Stimulated activated CD4-positive, alpha-beta T cell treated with anti-CD3 and anti-CD28 coated beads, Interleukin-15, amount 100 ng/mL, for 1 hour (primary cell): ENCODE data around the gene ALOXE3.
A peak's percentile ranks its signal among the peaks of the same experiment; 100 is the strongest.

ENCODE experiments used
- DNase-seq, 2 donors: peaks; one replicate each; pipeline ENCODE4 v3.0.0-alpha.2; 2020; ENCODE audit warnings: low read depth in 1 of 2, low spot score in 1 of 2

Gene ALOXE3

DNA sequence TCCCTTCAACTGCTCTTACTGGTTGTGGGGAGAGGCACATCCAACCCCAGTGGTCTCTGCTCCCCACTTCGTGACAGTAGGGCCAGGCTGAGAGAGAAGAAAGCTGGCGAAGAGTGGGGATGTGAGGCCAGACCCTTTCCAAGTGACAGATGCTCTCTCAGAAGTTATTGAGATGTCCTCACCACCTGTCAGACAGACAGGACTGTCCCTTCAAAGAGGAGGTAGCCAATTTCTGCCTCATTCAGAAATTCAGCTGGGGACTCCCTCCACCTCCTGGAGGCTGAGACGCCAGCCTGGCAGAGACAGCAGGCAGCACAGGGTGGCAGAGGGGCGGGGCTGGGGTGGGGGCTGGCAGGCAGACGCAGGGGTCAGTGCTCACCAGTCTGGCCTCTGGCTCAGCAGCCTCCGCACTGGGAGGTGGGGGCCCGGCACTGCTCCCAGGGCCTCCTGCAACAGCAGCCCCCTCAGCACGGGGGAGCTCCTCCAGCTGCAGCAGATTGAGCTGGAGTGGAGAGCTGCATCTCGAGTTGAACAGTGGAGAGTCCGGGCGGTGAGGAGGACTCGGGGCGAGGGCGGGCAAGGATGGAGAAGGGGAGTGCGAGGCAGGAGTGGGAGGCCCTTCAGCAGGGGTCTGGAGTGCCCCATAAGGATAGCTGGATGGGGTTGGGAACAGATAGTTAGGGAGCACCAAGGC lies 24.7 kb upstream of the ALOXE3 start:
- no peak for DNase-seq

DNA sequence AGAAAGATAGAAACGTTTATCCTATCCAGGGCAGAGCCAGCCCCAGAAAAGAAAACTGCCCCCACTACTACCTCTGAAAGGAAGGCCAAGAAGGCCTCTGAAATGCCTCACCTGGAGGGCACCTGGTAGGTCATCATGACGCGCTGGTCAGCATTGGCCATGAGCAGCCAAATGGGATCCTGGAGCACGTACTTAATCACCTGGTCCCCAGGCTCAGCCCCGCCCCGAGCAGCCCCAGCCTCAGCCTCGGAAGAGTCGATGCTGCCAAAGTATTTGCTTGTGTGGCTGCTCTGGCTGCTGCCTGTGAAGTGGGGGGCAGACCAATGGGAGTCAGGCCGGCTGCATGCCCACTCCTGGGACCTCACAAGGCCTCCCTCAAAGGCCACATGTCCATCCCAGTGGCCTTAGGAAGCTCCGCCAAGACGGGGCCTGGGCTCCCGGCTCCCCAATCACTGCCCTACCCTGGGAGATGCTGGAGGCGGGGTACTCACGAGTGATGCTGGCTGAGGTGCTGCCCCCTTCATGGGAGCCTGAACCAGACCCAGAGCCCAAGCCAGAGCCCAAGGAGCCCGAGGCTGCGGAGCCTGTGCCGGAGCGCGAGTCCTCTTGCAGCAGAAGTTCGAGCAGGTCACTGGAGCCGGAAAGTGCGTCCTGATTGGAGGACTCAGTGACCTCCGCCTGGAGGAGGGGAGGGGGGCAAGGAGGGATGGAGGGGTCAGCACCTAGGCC lies 24.0 kb upstream of the ALOXE3 start:
- no peak for DNase-seq

DNA sequence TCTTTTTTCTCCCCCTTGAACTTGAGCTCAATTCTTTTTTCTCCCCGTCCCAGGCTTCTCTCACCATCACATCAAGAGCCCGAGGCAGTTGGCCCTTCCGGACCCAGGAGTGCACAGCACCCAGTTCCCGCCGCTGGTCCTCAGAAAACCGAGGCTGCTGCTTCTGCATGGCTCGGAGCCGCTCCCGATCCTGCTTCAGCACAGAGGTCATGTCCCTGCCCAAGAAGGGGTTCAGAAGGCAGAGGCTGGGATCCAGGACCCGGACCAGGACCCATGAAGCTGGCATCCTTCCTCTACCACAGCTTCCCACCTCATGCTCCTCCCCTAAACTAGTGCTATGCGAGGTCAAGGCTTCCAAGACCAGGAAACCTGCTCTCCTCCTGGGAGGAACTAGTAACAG lies 23.4 kb upstream of the ALOXE3 start:
- no peak for DNase-seq

DNA sequence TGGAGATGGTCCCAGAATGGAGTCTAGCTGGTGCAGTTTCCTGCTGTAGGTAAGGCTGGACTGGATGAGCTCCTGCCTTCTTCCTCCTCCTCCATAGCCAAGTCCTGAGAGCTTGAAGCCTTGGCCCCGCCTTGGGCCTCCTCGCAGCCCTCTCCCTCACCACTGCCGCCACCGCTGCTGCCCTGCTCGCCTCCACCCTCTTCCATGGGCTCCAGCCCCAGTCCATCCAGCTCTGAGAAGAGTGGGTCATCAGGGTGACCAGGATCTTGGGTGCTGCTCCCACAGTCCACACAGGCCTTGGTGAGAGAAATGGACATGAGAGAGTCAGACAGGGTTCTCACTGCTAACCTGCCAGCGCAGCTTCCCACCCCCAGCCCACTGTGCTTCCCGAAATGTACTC lies 22.7 kb upstream of the ALOXE3 start:
- no peak for DNase-seq

DNA sequence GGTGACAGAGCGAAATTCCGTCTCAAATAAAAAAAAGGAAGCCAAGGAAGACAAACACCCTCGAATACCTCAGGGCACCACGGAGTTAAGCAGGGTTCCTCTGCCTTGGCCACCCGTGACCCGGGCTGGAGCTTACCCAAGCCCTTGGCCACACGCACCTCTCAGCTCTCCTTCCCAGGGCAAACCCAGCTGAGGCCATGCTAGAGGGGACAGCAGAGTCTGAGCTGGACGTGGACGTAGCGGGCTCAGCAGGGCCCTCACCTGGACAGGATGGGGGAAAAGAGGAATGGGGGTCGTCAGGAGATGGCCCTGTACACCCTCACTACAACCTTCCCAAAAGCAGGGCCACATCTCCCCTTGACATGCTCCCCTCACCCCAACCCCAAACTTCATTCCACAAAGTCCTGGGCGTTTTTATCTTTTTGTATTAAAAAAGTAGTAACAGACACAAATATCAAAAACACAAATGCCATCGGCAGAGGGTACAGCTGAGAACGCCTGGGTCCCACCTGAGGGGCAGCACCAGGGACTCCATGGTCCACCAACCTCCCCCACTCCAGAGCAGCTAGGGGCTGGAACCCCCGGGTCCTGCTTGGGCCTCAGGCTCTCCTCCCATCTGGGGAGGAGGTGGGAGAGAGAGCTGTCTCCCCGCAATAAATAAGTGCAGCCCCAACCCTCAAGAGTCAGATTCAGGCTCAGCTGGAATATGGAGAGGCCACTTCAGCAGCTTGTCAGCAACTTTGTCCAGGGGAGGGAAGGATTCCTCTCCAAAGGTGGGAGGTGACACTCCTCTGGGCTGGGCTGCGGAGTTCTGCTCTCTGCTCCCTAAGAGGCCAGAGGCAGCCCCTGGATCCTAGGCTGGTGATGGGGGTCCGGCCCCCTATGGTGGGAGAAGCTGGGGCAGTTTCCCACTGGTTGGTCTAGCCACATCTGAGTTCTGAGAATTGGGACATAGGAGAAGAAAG lies 22.0 kb upstream of the ALOXE3 start:
- no peak for DNase-seq

DNA sequence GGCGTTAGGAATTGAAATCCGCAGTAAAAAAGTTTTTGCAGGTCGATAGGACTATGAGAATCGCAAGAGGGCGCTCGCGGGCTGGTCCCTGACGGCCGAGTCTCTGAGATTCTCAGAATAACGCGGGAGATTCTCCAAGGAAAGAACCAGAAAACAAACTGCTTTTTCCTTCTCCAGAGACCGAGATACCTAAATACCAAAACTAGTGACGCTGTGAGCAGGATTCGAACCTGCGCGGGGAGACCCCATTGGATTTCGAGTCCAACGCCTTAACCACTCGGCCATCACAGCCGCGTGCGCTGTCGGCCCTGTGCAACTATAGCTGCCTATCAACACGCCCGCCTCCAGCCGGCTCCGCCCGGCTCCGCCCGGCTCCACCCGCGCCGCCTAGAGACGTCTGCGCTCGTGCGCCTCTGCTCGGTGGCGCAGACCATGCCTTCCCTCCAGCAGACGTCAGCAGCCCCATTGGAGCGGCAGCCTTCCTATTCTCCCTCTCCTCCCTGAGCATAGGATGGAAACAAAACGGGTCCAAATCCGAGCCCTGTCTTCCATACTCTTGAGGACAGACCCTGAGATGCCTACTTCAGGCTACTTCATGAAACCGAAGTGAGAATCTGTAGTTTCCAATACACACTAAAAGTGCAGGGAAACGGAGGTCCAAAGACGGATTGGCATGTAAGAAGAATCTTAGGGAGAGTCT lies 20.5 kb upstream of the ALOXE3 start:
- peak; percentile 95 to 98 for DNase-seq

DNA sequence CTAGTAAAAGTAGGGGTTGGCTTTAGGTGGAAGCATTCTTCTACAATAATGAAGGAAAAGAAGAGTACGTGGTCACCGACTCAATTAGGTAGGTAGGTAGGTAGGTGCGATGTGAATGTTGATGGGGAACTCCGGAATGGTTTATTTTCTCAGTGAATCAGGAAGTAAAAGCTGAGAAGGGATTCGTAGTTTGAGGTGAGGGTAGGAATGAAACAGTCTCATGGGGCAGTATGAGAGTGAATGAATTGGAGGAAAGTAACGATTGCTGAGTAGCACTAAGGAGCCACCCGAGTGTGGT lies 20.0 kb upstream of the ALOXE3 start:
- DNase-seq, result no peak

DNA sequence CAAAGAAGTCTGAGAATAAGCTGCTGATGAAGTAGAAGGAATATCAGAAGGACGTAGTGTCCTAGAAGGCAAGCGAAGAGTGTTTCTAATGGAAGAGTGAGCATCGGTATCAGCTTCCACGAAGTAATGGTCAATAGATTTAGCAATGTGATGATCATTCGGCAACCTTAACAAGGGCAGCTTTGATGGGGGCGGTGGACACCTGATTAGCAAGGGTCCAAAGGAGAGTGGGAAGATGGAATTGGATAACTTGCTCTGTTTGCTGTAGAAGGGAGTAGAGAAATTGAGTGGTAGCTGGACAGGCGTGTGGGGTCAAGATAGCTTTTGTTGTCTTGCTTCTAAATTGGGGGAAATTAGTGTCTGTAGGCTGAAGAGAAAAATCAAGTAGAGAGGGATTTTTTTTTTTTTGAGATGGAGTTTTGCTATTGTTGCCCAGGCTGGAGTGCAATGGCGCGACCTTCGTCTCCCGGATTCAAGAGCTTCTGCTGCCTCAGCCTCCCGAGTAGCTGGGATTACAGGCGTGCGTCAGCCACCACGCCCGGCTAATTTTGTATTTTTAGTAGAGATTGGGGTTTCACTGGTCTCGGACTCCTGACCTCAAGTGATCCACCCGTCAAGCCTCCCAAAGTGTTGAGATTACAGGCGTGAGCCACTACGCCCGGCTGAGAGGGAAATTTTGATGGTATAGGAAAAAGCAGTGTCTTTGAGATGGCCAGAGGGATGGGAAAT lies 19.5 kb upstream of the ALOXE3 start:
- DNase-seq, result no peak

DNA sequence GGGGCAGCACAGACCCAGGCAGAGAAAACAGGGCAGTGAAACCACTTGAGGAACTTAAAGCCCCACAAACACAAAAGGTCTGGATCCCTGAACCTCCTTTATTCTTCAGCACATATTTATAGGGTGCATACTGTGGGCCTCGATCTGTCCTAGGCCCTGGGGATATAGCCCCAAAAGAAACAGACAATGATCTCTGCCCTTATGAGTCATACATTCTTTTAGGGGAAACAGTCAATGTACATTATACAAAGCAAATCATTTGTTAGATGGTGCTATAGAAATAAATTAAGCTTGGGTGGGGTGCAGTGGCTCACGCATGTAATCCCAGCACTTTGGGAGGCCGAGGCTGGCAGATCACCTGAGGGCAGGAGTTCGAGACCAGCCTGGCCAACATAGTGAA lies 15.6 kb upstream of the ALOXE3 start:
- DNase-seq, result no peak

DNA sequence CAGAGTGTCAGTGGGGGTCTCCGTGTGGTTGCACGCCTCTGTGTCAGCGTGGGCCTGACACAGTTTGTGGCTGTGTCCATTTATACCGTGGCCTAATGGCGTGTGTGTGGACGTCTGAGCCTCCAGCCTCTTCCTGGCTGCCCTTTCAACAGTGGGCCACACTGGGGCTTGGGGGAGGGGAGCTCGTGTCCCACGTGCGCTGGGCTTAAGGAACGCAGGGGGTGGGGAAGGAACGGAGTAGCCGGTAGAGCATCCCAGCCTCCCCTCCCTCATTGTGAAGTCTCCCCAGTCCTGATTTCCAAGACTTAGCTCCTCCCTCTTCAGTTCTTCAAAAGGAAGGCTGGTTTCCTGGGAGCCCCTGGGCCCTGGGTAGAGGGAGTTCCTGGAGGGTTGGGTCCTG lies 15.1 kb upstream of the ALOXE3 start:
- no peak for DNase-seq

DNA sequence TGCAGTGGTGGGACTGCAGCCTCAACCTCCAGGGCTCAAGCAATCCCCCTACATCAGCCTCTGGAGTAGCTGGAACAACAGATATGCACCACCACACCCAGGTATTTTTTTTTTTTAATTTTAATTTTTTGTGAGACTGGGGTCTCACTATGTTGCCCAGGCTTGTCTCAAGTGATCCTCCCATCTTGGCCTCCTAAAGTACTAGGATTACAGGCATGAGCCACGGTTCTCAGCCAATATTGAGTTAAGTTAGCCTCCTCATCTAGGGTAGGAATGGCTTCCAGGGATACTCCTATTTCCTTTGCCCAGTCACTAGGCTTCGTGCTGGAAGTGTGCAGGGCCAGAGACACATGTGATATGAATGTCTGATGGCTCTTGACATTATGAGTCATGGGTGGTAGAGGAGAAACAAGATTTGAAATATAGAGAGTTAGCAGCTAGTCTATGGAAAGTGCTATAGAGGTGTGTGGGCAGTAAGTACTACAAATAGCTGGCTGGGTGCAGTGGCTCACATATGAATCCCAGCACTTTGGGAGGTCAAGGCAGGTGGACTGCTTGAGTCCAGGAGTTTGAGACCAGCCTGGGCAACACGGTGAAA lies 13.6 kb upstream of the ALOXE3 start:
- DNase-seq, result no peak

DNA sequence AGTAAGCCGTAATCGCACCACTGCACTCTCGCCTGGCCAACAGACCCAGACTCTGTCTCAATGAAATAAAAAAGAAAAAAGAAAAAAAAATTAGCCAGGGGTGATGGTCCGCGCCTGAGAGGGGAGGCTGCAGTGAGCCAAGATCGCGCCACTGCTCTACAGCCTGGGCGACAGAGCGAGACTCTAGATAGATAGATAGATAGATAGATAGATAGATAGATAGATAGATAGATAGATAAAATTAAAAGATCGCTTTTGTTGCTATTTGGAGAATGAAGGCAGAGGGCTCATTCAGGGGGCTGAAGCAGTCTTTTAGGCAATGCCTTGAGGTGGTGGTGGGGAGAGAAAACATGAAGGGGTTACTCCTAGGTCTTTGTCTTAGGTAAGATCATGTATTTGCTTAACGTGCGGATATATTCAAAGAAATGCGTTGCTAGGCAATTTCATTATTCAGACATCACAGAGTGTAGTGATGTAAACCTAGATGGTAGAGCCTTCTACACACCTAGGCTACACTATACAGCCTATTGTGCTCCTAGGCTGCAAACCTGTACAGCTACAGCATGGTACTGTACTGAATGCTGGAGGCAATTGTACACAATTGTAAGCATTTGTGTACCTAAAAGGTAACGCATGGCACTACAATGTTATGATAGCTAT lies 9.9 kb upstream of the ALOXE3 start:
- no peak for DNase-seq

DNA sequence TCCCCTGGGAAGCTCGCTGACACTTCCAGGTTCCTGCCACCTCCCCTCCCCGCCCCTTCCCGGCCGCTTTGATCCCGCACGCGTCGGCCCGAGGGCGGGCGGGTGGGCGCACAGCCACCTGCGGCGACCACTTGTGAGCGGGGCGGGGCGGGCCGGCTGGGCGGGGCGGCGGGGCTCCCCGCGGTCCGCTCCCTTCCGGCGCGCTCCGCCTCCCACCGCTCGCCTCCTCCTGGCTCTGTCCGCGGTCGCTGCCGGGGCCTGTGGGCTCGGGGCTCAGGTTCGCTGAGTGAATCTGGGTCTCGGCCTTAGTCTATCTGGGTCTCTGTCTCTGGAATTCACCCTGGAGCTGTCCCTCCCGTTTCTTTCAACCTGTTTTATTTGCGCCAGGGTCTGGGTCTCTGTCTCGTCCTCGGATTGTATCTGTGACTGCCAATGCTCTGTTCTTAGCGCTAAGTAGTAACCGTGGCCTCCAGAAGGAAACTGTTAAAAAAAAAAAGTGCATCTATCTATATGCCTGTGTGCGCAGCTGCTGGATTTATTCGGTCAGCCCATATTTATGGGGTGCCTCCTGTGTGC lies 8.3 kb upstream of the ALOXE3 start:
- no peak for DNase-seq

DNA sequence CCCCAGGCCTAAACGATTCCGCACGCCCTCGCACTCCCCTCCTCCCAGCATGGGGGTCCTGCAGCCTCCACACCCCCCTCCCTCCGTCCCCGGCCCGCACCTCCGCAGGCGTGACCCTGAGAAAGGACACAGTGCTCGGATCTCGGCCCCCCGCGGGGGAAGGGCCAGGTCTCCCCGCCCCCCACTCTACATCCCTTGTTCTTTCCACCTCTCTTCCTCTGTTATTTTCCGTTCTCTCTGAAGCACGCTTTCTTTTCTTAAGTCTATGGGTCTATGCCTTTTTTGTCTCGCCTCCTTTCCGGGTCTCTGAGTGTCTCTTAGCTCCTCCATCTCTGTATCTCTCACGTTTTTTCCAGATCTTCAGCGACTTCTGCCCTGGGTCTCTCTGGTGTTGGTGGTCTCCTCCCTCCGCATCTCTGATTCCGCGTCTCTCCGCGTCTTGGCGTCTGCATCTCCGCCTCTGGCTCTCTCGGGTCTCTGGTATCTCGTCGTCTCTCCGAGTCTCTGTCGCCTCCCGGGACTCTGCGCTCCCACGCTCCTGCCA lies 7.7 kb upstream of the ALOXE3 start:
- no peak for DNase-seq

DNA sequence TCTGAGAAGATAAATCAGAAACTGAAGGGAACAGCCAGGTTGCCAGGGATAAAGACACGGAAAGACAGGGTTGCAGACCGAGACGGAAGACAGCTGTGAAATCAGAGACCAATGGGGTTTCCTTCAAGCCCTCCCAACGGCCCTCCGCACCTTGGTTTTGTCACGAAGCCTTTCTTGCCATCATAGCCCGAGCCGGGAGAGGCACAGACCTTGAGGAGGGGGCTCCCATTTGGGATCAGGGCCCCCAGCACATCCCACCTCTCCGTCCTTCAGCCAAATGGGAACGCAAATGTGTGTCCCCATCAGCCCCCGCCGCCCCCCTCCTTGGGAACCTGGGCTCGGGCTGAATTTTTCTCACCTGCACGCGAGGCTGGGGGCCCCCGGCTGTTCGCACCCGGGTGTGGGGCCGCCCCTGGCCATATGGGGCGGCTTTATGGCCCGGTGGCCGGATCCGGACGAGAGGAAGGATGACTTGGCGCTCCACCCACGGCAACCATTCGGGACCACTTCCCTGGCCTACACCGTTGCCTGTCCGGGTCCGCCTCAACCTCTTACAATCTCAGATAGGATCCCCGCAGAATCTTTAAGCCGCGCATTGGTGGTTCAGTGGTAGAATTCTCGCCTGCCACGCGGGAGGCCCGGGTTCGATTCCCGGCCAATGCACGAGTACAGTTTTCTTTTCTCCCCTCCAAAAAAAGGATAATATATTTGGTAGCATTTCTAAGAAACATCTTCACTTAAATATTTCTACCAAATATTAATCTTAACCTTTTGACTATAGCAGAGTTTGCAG lies 7.0 kb upstream of the ALOXE3 start:
- peak; percentile 78 to 84 for DNase-seq

DNA sequence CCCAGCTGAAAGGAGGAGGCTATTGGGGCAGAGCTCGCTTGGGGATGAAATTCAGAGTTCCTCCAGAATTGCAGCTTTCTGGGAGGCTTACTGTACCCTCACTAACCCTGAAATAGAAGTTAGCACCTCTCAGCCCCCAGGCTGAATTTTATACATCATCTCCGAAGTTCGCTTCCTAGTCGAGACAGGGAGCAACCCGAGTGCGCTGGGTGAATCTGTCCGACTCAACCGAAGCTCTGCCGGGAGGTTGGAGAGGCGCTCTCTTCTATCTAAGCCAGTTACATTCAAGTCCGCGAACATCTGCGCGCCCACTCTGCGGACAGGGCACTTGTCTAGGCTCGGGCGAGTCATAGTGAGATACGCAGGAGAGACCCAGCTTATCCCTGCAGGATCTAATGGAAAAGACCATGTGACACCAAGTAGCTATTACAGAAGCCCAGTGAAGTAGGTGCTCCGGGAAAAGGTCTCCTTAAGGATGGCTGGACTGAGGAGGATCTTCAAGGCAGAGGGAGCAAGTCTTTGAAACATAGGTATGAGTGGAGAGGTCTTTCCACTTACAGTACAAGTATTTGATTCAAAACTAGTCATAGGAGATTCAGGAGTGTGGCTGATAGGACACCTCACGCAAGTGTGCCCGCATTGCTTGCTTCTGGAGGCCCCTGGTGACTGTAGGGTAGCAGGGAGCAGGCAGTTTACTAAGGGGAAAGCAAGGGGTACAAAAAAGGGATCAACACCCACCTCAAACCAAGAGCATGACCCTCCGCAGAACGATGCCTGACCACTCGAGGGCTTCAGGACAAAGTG lies 6.2 kb upstream of the ALOXE3 start:
- no peak for DNase-seq

DNA sequence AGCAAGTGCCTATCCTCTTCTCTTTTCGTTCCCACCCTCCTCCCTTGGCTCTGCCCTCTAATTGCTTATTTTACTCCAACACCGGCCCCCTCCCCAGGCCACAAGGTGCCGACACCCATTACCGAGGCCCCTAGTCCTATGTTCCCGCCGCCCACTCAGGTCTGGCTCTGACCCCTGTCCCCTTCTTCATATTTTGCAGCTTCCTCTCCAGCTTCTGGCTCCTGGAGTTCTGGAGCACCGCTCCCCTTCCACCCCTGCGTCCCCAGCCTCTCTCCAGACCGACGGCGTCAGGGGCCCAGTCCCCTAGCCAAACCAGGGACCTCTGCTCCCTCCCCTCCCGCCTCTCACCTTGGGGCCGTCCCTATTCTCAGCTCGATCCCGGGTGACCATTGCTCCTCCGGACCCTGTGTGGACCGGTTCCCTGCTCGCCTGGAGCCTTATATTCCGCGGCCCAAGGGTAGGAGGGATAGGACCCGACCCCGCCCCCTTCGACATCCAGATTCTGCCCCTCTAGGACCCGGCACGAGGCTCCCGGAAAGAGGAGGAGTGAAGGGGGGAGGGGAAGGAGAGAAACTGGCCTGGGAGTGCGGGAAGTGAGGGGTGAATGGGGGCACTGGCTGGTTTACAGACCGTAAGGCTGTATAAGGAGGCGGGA lies 5.5 kb upstream of the ALOXE3 start, which contains the start of gene HES7:
Gene HES7 (minus strand): TSS at position 412 of the 655 bp plus-strand sequence. CDS start 22 bp downstream, at position 390.
- DNase-seq, result no peak
